ENCODE data around the gene PODN. TPM values are rescaled to one million over a fixed set of nuclear protein-coding genes. Genes with fewer than 3 reads are reported as not detected.

PODN gene
- total RNA-seq, 1 donor from 2014 or later, result not detected

- intact Hi-C loops (cut with micrococcal nuclease), result no loop called here
- Mint-ChIP-seq H3K4me1 (no peaks in the 10 kb centered on the region), H3K4me3 (no peak overlapping the region)
Measured at GRCh38 chr1:53129891-53130597, 68.0 kb downstream of the PODN start.

DNA sequence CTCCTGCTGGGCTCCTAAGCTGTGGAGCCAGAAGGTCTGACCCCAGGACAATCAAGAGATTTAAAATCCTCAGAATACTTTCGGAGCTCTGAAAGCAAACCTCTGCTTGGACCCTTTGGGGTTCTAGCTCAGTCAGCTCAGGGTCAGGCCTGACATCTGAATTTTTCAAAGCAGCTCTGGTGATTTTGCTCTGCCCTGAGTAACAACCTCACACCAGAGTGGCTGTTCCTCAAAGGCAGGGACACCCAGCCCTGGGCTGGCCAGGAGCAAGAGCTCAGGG is 68.5 kb downstream of the PODN start:
- Mint-ChIP-seq H3K27ac (no peak overlapping the region), H3K4me3 (no peak overlapping the region), H3K36me3 (ENCODE audit: low read depth) (no peaks in the 10 kb centered on the region), H3K9me3 (no peaks in the 10 kb centered on the region), H3K27me3 (no peaks in the 10 kb centered on the region), H3K4me1 (no peaks in the 10 kb centered on the region)
- DNase-seq, result no peak
- intact Hi-C loops (cut with micrococcal nuclease), result no loop called here

More at GRCh38 chr1:53129891-53130597, 68.0 kb downstream of the PODN start:
- H3K9me3 Mint-ChIP-seq, result no peaks in the 10 kb centered on the region
- peaks cover under 1% of the 10 kb centered on the region for H3K27me3 Mint-ChIP-seq
- no peak for DNase-seq
- no peak overlapping the region for H3K27ac Mint-ChIP-seq
- no peaks in the 10 kb centered on the region for H3K36me3 Mint-ChIP-seq (ENCODE audit: low read depth)

DNA sequence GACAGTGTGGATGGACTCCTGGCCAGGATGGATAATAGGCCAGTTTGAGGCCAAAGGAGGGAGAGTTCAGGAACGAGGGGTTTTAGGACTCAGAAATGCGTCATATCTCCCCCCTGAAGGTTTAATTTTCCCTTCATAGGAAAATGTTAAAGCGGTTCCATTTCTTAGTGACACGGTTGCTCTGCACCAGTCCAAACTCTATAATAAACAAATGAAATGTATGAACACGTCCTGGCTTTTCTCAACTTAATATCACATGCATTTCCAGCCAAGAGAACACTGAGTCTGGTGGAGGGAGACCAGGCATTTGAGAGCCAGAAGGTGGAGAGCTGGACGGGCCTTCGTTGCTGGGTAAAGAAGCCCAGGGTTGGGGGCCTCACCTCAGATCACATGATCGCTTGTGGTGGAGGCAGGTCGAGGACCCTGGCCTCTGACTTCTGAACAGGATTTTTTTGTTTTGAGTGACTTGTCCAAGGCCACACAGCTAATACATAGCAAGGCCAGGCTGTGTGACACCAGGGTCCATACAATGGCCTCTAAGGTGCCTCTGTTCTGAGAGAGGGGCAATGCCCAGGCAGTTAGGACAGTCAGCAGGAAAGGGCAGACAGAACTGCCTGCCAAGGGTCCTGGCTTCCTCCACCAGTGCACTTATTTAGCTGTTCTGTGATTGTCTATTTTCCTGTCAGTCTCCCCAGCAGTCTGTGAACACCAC is 69.0 kb downstream of the PODN start:
- Mint-ChIP-seq H3K9me3 (no peaks in the 10 kb centered on the region), H3K4me3 (no peak overlapping the region), H3K4me1 (no peaks in the 10 kb centered on the region), H3K36me3 (ENCODE audit: low read depth) (no peaks in the 10 kb centered on the region), H3K27me3 (no peaks in the 10 kb centered on the region), H3K27ac (no peak overlapping the region)
- DNase-seq, result no peak
- intact Hi-C loops (cut with micrococcal nuclease), result no loop called here

GRCh38 chr1:53131590-53131938 is 69.6 kb downstream of the PODN start:
- Mint-ChIP-seq H3K36me3 (ENCODE audit: low read depth) (no peaks in the 10 kb centered on the region), H3K4me1 (no peaks in the 10 kb centered on the region), H3K4me3 (no peak overlapping the region), H3K27me3 (no peaks in the 10 kb centered on the region), H3K9me3 (no peaks in the 10 kb centered on the region), H3K27ac (no peak overlapping the region)
- no peak for DNase-seq
- intact Hi-C loops (cut with micrococcal nuclease), result no loop called here

- no peak for DNase-seq
- Mint-ChIP-seq H3K4me1 (no peaks in the 10 kb centered on the region), H3K27me3 (no peaks in the 10 kb centered on the region), H3K4me3 (no peak overlapping the region), H3K27ac (no peak overlapping the region), H3K36me3 (ENCODE audit: low read depth) (no peaks in the 10 kb centered on the region), H3K9me3 (no peaks in the 10 kb centered on the region)
- intact Hi-C loops (cut with micrococcal nuclease), result no loop called here
Measured at GRCh38 chr1:53132176-53132575, 70.2 kb downstream of the PODN start.

GRCh38 chr1:53133261-53134041 is 71.4 kb downstream of the PODN start:
- intact Hi-C loops (cut with micrococcal nuclease), result no loop called here
- Mint-ChIP-seq H3K9me3 (peaks cover 7% of the 10 kb centered on the region), H3K27me3 (no peaks in the 10 kb centered on the region), H3K4me1 (no peaks in the 10 kb centered on the region), H3K36me3 (ENCODE audit: low read depth) (peaks cover 2% of the 10 kb centered on the region), H3K4me3 (no peak overlapping the region), H3K27ac (no peak overlapping the region)
- DNase-seq, result no peak

DNA sequence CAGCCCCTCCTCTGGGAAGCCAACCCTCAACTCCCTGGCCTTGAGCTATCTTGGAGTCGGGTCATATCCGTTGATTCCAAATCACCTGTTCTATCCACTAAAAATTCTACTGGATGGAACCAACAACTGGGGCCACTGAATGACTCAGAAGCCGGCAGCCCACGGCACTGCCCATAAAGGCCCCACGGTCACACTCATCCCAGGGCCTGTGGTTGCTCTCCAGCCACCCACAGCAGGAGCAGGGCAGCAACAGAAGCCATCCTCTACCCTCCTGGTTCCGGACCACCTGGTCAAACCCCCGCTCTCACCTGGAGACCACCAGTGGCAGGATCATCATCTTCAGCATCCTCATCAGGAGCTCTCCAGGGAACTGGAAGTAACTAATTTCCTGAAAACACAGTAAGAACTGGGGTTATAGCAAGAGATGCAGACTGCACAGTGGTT is 72.1 kb downstream of the PODN start:
- Mint-ChIP-seq H3K4me1 (no peaks in the 10 kb centered on the region), H3K27me3 (no peaks in the 10 kb centered on the region), H3K27ac (no peak overlapping the region), H3K9me3 (peaks cover 7% of the 10 kb centered on the region), H3K4me3 (no peak overlapping the region), H3K36me3 (ENCODE audit: low read depth) (peaks cover 2% of the 10 kb centered on the region)
- intact Hi-C loops (cut with micrococcal nuclease), result no loop called here
- DNase-seq, result no peak

Other genes starting within 250 kb of the PODN start
- 0.12 and 0.17 TPM in 2 replicates for gene ZYG11A, start 219.5 kb upstream of the PODN start, total RNA-seq
- 56.6 and 59.0 TPM in 2 replicates for gene ECHDC2, start 140.5 kb upstream of the PODN start, total RNA-seq
- gene SCP2, start 134.9 kb upstream of the PODN start, total RNA-seq, result 60.3 and 61.7 TPM in 2 replicates
- not detected in 2 replicates for gene SLC1A7, start 80.4 kb downstream of the PODN start, total RNA-seq
- 19.5 and 19.9 TPM in 2 replicates for gene CPT2, start 134.6 kb downstream of the PODN start, total RNA-seq
- gene CZIB, start 158.4 kb downstream of the PODN start, total RNA-seq, result 44.7 and 44.9 TPM in 2 replicates
- 96.4 and 107 TPM in 2 replicates for gene MAGOH, start 176.3 kb downstream of the PODN start, total RNA-seq